Ovary (tissue), 3 donors: ENCODE measurements around the gene FAM120B.

Experiments used
- EP300 ChIP-seq: sonication (generic); formaldehyde crosslinking; IDR thresholded peaks from one replicate; pipeline ENCODE4 v1.6.1; 2017; ENCODE audit warnings: antibody characterized with exemption
- TF ChIP-seq, protein P1 (sequence below), 3 donors: fragments of 450-650 bp in 2 of 3; fragments of 200-600 bp in 1 of 3; IDR thresholded peaks; one replicate each; pipeline versions ENCODE4 v1.5.1 to v1.8.0; 2016 to 2022; ENCODE audit warnings: antibody characterized with exemption in 3 of 3, mild to moderate bottlenecking in 1 of 3
- donor health status: DM: no; HTN: no; CAD: no.

DNA sequence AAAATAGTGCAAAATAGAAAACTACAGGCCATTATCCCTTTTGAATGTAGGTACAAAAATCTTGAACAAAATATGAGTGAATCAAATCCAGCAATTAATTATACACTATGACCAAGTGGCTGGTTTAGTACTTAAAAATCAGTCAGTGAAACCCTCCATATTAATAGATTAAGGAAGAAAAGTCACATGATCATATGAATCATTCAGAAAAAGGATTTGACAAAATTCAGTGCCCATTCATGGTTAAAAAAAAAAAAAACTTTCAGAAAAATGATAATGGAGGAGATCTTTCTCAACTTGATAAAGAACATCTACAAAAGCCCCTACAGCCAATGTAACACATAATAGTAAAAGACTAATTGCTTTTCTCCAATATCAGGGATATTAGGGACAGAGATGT, 75.0 kb downstream of the FAM120B start:
- TF ChIP-seq, protein P1, sequence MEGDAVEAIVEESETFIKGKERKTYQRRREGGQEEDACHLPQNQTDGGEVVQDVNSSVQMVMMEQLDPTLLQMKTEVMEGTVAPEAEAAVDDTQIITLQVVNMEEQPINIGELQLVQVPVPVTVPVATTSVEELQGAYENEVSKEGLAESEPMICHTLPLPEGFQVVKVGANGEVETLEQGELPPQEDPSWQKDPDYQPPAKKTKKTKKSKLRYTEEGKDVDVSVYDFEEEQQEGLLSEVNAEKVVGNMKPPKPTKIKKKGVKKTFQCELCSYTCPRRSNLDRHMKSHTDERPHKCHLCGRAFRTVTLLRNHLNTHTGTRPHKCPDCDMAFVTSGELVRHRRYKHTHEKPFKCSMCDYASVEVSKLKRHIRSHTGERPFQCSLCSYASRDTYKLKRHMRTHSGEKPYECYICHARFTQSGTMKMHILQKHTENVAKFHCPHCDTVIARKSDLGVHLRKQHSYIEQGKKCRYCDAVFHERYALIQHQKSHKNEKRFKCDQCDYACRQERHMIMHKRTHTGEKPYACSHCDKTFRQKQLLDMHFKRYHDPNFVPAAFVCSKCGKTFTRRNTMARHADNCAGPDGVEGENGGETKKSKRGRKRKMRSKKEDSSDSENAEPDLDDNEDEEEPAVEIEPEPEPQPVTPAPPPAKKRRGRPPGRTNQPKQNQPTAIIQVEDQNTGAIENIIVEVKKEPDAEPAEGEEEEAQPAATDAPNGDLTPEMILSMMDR (IDR thresholded peaks at IDR 0.05), result no peak
- TF ChIP-seq EP300, result no peak
